B cell (primary cell): ENCODE results near the gene KRT73. TPM values are rescaled to one million over a fixed set of nuclear protein-coding genes. Genes with fewer than 3 reads are reported as not detected.

Experiments used
- ATAC-seq: fragments of 200-7000 bp; cut with Tn5 transposase; one replicate; pipeline ENCODE4 v1.10.0; 2021; ENCODE audit warnings: low read depth, mild to moderate bottlenecking, moderate number of reproducible peaks, moderate library complexity
- CTCF ChIA-PET: fragments of 350-600 bp; sonication (Branson Sonifier 250); formaldehyde crosslinking; loops from one replicate; lab custom pipeline; 2021; ENCODE audit warnings: antibody characterized with exemption, inconsistent platforms; lab: Charles Lee
- POLR2A ChIA-PET: fragments of 350-600 bp; sonication (Branson Sonifier 250); formaldehyde crosslinking; loops from one replicate; lab custom pipeline; 2021; ENCODE audit warnings: antibody characterized with exemption; lab: Charles Lee
- DNase-seq: peaks from one replicate; pipeline ENCODE4 v3.0.0; 2013
- H2AFZ ChIP-seq: 2 replicates; pipeline ENCODE4 v1.6.1; 2012; ENCODE audit warnings: mild to moderate bottlenecking, low read depth, low read length; ENCODE audit not compliant: insufficient read depth, poor library complexity, severe bottlenecking
- H3K27ac ChIP-seq, 2 donors: 1 replicate in 1 of 2; 2 replicates in 1 of 2; pipeline ENCODE4 v1.5.1; 2012 to 2013; ENCODE audit warnings: low read length in 2 of 2, mild to moderate bottlenecking in 2 of 2, moderate library complexity in 1 of 2
- H3K27me3 ChIP-seq, 4 experiments: fragments of 200-600 bp in 1 of 4; sonication (generic) in 1 of 4; replicated peaks in 1 of 4; 1 replicate in 2 of 4; 2 replicates in 2 of 4; pipeline versions ENCODE4 v1.6.1 to v1.7.0; 2013 to 2016; ENCODE audit warnings: low read length in 3 of 4, mild to moderate bottlenecking in 2 of 4, mixed read lengths in 1 of 4, moderate library complexity in 1 of 4; ENCODE audit not compliant: insufficient read depth in 4 of 4, control insufficient read depth in 3 of 4; ENCODE audit errors: control extremely low read depth in 1 of 4
- H3K36me3 ChIP-seq, 2 experiments: replicated peaks in 1 of 2; 1 replicate in 1 of 2; 2 replicates in 1 of 2; pipeline versions ENCODE4 v1.6.1 to v1.7.1; 2013; ENCODE audit warnings: low read length in 1 of 2; ENCODE audit not compliant: insufficient read depth in 2 of 2, control insufficient read depth in 1 of 2; ENCODE audit errors: control extremely low read depth in 1 of 2, extremely low read depth in 1 of 2
- H3K4me1 ChIP-seq, 2 donors: fragments of 200-600 bp in 1 of 2; sonication (generic) in 1 of 2; 1 replicate in 1 of 2; 2 replicates in 1 of 2; pipeline versions ENCODE4 v1.5.1 to v1.6.1; 2013 to 2017; ENCODE audit warnings: low read length in 2 of 2; ENCODE audit not compliant: control insufficient read depth in 2 of 2, insufficient read depth in 2 of 2
- H3K4me2 ChIP-seq: replicated peaks from 2 replicates; pipeline ENCODE3; 2012; ENCODE audit warnings: mild to moderate bottlenecking, low read depth, low read length; ENCODE audit not compliant: poor library complexity, severe bottlenecking
- H3K4me3 ChIP-seq, 5 experiments: fragments of 200-600 bp in 1 of 5; sonication (generic) in 1 of 5; 1 replicate in 3 of 5; 2 replicates in 2 of 5; pipeline versions ENCODE4 v1.5.1 to v1.7.0; 2011 to 2016; ENCODE audit warnings: low read length in 4 of 5, mild to moderate bottlenecking in 4 of 5, low read depth in 2 of 5, control low read depth in 1 of 5, moderate library complexity in 1 of 5; ENCODE audit not compliant: insufficient read depth in 1 of 5; ENCODE audit errors: control extremely low read depth in 1 of 5, extremely low read depth in 1 of 5
- H3K79me2 ChIP-seq: fragments of 200-600 bp; sonication (generic); one replicate; pipeline ENCODE4 v1.6.0; 2016; ENCODE audit warnings: low read length; ENCODE audit not compliant: control insufficient read depth, insufficient read depth
- H3K9ac ChIP-seq: fragments of 200-600 bp; sonication (generic); 2 replicates; pipeline ENCODE4 v1.6.1; 2017; ENCODE audit warnings: mild to moderate bottlenecking, low read length, moderate library complexity
- H3K9me3 ChIP-seq, 3 donors: one replicate each; pipeline versions ENCODE4 v1.6.1 to v1.7.1; 2013; ENCODE audit warnings: low read length in 2 of 3; ENCODE audit not compliant: control insufficient read depth in 2 of 3, insufficient read depth in 1 of 3; ENCODE audit errors: control extremely low read depth in 1 of 3
- H4K20me1 ChIP-seq: 2 replicates; pipeline ENCODE4 v1.6.0; 2012; ENCODE audit warnings: mild to moderate bottlenecking, low read length; ENCODE audit not compliant: insufficient read depth, control insufficient read depth, poor library complexity, severe bottlenecking
- H3K27ac Mint-ChIP-seq: one replicate; pipeline ENCODE4 v1.8.0; 2021; ENCODE audit warnings: mixed read lengths
- H3K27me3 Mint-ChIP-seq: one replicate; pipeline ENCODE4 v1.8.0; 2021; ENCODE audit warnings: mixed read lengths
- H3K4me1 Mint-ChIP-seq: one replicate; pipeline ENCODE4 v1.8.0; 2021; ENCODE audit warnings: mixed read lengths
- H3K4me3 Mint-ChIP-seq: one replicate; pipeline ENCODE4 v1.8.0; 2021; ENCODE audit warnings: mixed read lengths
- H3K9me3 Mint-ChIP-seq: one replicate; pipeline ENCODE4 v1.8.0; 2022; ENCODE audit warnings: mixed read lengths; ENCODE audit not compliant: insufficient read depth
- CTCF ChIP-seq: fragments of 200-600 bp; IDR thresholded peaks from one replicate; pipeline ENCODE4 v1.8.0; 2022; ENCODE audit warnings: antibody characterized with exemption, mild to moderate bottlenecking
- EZH2 ChIP-seq: IDR thresholded peaks from 2 replicates; pipeline ENCODE4 v1.6.1; 2012; ENCODE audit warnings: borderline replicate concordance, low read depth, mild to moderate bottlenecking, moderate library complexity, low read length; ENCODE audit not compliant: insufficient read depth, poor library complexity, severe bottlenecking
- WGBS: methylation state at CpG from one replicate; pipeline ENCODE4 v1.1.5; 2013; ENCODE audit warnings: missing lambda C conversion rate; ENCODE audit not compliant: insufficient coverage; 5-methylcytosine and 5-hydroxymethylcytosine counted together
- intact Hi-C: fragments of 100-400 bp; cut with micrococcal nuclease; formaldehyde crosslinking; loops from one replicate; pipeline ENCODE4 v1.10.0; 2022
- polyA plus RNA-seq: library from polyadenylated mRNA; depleted of rRNA; stranded (reverse); fragments of >200 nt; gene quantifications from 2 replicates; pipeline ENCODE4 v1.2.3, GENCODE V29; 2012
- total RNA-seq, 2 donors: library from RNA; stranded (reverse); fragments of 120-200 nt in 1 of 2; gene quantifications; 1 replicate in 1 of 2; 2 replicates in 1 of 2; pipeline versions ENCODE4 v1.2.3 to v1.2.4, GENCODE V29; 2013 to 2022

The KRT73 gene
- total and polyA plus RNA-seq, 2 donors (not counting 1 experiment from before 2014, with no cell fraction given), result 0.07 TPM; not detected in 1

DNA sequence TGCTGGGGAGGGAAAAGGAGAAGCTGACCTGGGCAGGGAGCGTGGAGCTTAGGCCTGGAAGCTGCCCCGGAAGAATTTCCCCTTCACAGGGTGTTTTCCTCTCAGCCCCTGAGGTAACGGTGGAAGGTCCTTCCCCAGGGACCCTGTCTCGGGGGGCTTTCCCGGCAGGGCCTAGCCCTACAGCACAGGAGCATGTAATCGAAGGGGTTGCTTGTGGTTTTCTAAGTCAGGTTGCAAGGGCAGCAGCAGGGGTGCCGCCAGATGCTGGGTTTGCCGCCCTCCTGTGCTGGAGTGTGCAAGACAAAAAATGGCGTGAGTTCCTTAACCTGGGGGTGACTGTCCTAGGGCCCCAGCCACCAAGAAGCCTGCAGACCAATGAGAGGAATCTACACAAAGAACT lies 43.1 kb downstream of the KRT73 start:
- DNase-seq, result no peak
- 57% methylated on average over 8 of the region's 9 CpGs for WGBS
- CTCF ChIA-PET, result no interaction called here

DNA sequence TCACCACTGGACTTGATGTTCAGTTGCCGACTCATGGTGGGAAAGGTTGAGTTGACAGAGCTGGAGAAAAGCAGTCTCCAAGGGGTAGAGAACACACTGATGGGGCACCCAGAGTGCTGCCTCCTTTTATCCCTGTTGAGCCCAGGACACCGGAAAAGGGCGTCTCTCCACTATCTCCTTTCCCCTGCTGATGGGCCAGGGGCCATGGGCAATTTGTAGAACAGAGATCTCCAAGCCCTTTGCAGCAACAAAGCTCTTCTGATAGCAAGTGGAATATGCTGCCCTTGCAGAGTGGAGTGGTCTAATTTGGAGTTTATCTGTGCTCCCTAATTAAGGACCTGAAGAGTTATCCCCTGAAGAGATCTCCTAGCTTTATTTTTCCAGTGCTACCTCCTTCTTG lies 44.6 kb downstream of the KRT73 start, which contains the start of gene KRT74:
Gene KRT74 (minus strand): TSS at position 101 of the 400 bp plus-strand sequence. CDS start 66 bp downstream, at position 35.
- ChIA-PET POLR2A (no interaction called here), CTCF (no interaction called here)
- Histone ChIP-seq H3K4me3 (no peak within 1 kb of the TSS), H3K27ac (no peak within 1 kb of the TSS), H2AFZ (no peak within 1 kb of the TSS), H3K27me3 (peaks cover 0 to 9% (median 0%) of the 10 kb centered on the region in 4 experiments), H3K9me3 (no peaks in the 10 kb centered on the region), H3K36me3 (no peaks in the 10 kb centered on the region), H3K9ac (no peak within 1 kb of the TSS), H3K4me2 (no peak within 1 kb of the TSS), H3K79me2 (no peaks in the 10 kb centered on the region), H3K4me1 (no peaks in the 10 kb centered on the region), H4K20me1 (no peaks in the 10 kb centered on the region)
- no peak within 1 kb of the TSS for H3K4me3 Mint-ChIP-seq
- WGBS, result no CpG with 5 or more reads among the region's 3 CpGs
- H3K4me1 Mint-ChIP-seq, result no peaks in the 10 kb centered on the region
- DNase-seq (no peak), ATAC-seq (no peak)
- intact Hi-C loops, result no loop called here
- no peak within 1 kb of the TSS for H3K27ac Mint-ChIP-seq
- no peaks in the 10 kb centered on the region for H3K9me3 Mint-ChIP-seq
- TF ChIP-seq EZH2 (no peak), CTCF (no peak)
- H3K27me3 Mint-ChIP-seq, result peaks cover 10% of the 10 kb centered on the region

More for the DNA sequence above, 43.1 kb downstream of the KRT73 start:
- no peaks in the 10 kb centered on the region for H4K20me1 ChIP-seq
- H3K9me3 Mint-ChIP-seq, result no peaks in the 10 kb centered on the region
- H3K79me2 ChIP-seq, result no peaks in the 10 kb centered on the region
- H3K4me2 ChIP-seq, result no peak overlapping the region
- TF ChIP-seq CTCF (no peak), EZH2 (no peak)
- H2AFZ ChIP-seq, result no peak overlapping the region
- H3K27ac Mint-ChIP-seq, result no peak overlapping the region
- H3K4me1 ChIP-seq, result no peaks in the 10 kb centered on the region
- no peak for ATAC-seq
- H3K4me3 Mint-ChIP-seq, result no peak overlapping the region
- no peak overlapping the region for H3K9ac ChIP-seq
- intact Hi-C loops, result no loop called here
- POLR2A ChIA-PET, result no interaction called here
- H3K9me3 ChIP-seq, result no peaks in the 10 kb centered on the region
- H3K27me3 Mint-ChIP-seq, result peaks cover 7% of the 10 kb centered on the region
- H3K27me3 ChIP-seq, result peaks cover 0 to 9% (median 0%) of the 10 kb centered on the region in 4 experiments
- H3K4me3 ChIP-seq, result no peak overlapping the region
- no peak overlapping the region for H3K27ac ChIP-seq
- no peaks in the 10 kb centered on the region for H3K4me1 Mint-ChIP-seq
- H3K36me3 ChIP-seq, result no peaks in the 10 kb centered on the region
